ENCODE results near the gene AGTPBP1.

DNA sequence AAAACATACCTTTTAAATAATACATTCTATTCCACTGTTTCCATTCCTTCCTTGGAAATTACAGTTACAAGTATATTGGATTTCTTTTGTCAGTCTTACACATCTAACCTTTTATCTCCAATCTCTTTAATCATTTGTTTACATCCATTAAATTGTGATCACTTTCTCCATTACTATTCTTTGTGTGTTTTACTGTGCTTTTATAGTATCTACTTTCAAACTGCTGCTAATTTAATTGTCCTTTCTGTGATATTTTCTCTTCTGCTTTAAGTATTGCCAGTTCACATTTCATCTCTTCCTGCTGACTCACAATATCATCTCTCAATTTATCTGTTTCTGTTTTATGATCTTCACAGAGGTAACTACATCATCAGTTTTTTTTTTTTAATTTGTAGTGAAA, 39.6 kb downstream of the AGTPBP1 start:
- TF ChIP-seq RAD21 (IDR thresholded peaks at IDR 0.05; ENCODE audit: low read depth): no peak
- TF ChIP-seq EP300 (IDR thresholded peaks at IDR 0.05; ENCODE audit: borderline replicate concordance): no peak
- TF ChIP-seq, protein P1, sequence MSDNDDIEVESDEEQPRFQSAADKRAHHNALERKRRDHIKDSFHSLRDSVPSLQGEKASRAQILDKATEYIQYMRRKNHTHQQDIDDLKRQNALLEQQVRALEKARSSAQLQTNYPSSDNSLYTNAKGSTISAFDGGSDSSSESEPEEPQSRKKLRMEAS (IDR thresholded peaks at IDR 0.05): no peak
- no peak for TF ChIP-seq YY1 (IDR thresholded peaks at IDR 0.05; ENCODE audit: low read depth)
- no peak for TF ChIP-seq EGR1 (IDR thresholded peaks at IDR 0.05)
- no peak for TF ChIP-seq TAF1 (IDR thresholded peaks at IDR 0.05; ENCODE audit: low read depth)
- TF ChIP-seq, protein P2, sequence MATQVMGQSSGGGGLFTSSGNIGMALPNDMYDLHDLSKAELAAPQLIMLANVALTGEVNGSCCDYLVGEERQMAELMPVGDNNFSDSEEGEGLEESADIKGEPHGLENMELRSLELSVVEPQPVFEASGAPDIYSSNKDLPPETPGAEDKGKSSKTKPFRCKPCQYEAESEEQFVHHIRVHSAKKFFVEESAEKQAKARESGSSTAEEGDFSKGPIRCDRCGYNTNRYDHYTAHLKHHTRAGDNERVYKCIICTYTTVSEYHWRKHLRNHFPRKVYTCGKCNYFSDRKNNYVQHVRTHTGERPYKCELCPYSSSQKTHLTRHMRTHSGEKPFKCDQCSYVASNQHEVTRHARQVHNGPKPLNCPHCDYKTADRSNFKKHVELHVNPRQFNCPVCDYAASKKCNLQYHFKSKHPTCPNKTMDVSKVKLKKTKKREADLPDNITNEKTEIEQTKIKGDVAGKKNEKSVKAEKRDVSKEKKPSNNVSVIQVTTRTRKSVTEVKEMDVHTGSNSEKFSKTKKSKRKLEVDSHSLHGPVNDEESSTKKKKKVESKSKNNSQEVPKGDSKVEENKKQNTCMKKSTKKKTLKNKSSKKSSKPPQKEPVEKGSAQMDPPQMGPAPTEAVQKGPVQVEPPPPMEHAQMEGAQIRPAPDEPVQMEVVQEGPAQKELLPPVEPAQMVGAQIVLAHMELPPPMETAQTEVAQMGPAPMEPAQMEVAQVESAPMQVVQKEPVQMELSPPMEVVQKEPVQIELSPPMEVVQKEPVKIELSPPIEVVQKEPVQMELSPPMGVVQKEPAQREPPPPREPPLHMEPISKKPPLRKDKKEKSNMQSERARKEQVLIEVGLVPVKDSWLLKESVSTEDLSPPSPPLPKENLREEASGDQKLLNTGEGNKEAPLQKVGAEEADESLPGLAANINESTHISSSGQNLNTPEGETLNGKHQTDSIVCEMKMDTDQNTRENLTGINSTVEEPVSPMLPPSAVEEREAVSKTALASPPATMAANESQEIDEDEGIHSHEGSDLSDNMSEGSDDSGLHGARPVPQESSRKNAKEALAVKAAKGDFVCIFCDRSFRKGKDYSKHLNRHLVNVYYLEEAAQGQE (IDR thresholded peaks at IDR 0.05; ENCODE audit: low read depth): no peak
- no peak for TF ChIP-seq USF1 (IDR thresholded peaks at IDR 0.05)
- TF ChIP-seq CEBPB (IDR thresholded peaks at IDR 0.05): no peak
- TF ChIP-seq NFIC (IDR thresholded peaks at IDR 0.05): no peak
- TF ChIP-seq FOXM1 (IDR thresholded peaks at IDR 0.05; ENCODE audit: borderline replicate concordance, low read depth): no peak
- TF ChIP-seq CREB1 (IDR thresholded peaks at IDR 0.05; ENCODE audit: low read depth): no peak
- no peak for TF ChIP-seq TCF12 (IDR thresholded peaks at IDR 0.05; ENCODE audit: low read depth)

Data from Ishikawa (cell line).